HAP-1 (cell line): Measurements from ENCODE around the gene RNMT.

Experiments used
- DNase-seq, 2 experiments: peaks; one replicate each; pipeline ENCODE4 v3.0.0-alpha.2; 2016 to 2020; ENCODE audit warnings: low spot score in 2 of 2
- H3K27me3 ChIP-seq: fragments of 250-450 bp; sonication (Bioruptor Pico); 2 replicates; pipeline ENCODE4 v1.5.1; 2020; ENCODE audit warnings: low read depth, mild to moderate bottlenecking, moderate library complexity
- H3K36me3 ChIP-seq: fragments of 250-450 bp; sonication (Bioruptor Pico); replicated peaks from 2 replicates; pipeline ENCODE4 v1.5.1; 2020; ENCODE audit warnings: mild to moderate bottlenecking
- H3K4me1 ChIP-seq: fragments of 250-450 bp; sonication (Bioruptor Pico); 2 replicates; pipeline ENCODE4 v1.5.1; 2020; ENCODE audit warnings: mild to moderate bottlenecking
- H3K4me3 ChIP-seq: fragments of 250-450 bp; sonication (Bioruptor Pico); 2 replicates; pipeline ENCODE4 v1.5.1; 2020; ENCODE audit warnings: mild to moderate bottlenecking, moderate library complexity
- H3K9me3 ChIP-seq: fragments of 250-450 bp; sonication (Bioruptor Pico); 2 replicates; pipeline ENCODE4 v1.5.1; 2020; ENCODE audit warnings: mild to moderate bottlenecking, moderate library complexity
- in situ Hi-C: fragments of 300-500 bp; cut with MboI; formaldehyde crosslinking; loops from 3 replicates; pipeline ENCODE4 v1.14.3; 2020; ENCODE audit warnings: low sequenced_read_pairs, inconsistent platforms, mixed read lengths

The RNMT gene

DNA sequence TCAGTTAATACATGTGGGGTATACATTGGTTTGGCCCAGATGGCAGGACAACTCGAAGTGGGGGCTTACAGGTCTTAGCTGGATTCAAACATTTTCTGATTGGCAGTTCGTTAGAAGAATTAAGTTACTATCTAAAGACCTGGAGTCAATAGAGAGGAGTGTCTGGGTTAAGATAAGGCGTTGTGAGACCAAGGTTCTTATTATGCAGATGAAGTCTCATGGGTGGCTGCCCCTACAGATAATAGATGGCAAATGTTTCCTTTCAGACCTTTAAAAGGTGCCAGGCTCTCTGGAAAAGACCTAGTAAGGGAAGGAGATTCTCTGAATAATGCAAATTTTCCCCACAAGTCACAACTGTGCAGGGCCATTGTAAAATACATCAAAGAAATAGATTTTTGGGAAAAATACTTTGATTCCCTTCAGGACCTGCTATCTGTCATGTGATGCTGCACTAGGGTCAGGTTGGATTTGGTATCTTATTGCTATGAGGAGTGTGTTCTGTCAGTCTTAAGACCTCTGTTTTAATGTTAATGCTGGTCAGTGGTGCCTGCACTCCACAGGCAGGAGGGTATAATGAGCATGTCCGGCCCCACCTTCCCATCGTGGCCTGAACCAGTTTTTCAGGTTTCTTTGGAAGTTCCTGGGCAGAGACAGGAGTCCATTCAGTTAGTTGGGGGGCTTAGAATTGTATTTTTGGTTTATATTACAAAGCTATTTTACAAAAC is 83.2 kb downstream of the RNMT start:
- Histone ChIP-seq H3K9me3 (no peaks in the 10 kb centered on the region), H3K4me3 (no peak overlapping the region), H3K27me3 (no peaks in the 10 kb centered on the region), H3K4me1 (peaks cover 2% of the 10 kb centered on the region; the same call in 1 of the 2 replicates), H3K36me3 (no peaks in the 10 kb centered on the region)
- in situ Hi-C loops, result no loop called here
- DNase-seq, result peak in 1 of 2 experiments; percentile 16

DNA sequence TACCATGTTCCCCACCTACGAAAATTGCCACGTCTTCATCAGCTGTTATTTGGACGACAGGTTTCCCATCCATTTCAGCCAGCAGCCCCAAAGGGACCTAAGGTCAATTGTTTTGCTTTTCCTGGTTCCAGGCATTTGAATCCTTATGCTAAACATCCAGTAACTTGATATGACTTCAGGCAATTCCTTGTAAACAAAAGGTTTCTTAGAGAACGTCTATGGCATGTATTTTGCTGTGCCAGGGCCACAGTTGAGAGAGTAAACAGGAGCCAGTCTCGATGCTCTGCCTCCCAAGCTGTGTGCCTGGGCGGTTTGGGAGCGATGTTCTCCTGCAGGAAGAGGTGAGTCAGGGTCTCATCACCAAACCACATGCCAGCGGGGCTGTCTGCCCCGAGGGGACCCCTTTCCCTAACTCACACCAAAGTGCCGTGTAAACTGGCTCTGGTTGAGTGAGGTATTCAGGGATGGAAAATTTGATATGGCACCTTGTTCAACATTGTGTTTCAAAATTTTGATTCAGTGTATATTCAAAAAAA is 84.5 kb downstream of the RNMT start:
- Histone ChIP-seq H3K27me3 (no peaks in the 10 kb centered on the region), H3K4me1 (peaks cover 2% of the 10 kb centered on the region; the same call in 1 of the 2 replicates), H3K36me3 (no peaks in the 10 kb centered on the region), H3K9me3 (no peaks in the 10 kb centered on the region), H3K4me3 (no peak overlapping the region)
- in situ Hi-C loops, result no loop called here
- DNase-seq, result no peak

DNA sequence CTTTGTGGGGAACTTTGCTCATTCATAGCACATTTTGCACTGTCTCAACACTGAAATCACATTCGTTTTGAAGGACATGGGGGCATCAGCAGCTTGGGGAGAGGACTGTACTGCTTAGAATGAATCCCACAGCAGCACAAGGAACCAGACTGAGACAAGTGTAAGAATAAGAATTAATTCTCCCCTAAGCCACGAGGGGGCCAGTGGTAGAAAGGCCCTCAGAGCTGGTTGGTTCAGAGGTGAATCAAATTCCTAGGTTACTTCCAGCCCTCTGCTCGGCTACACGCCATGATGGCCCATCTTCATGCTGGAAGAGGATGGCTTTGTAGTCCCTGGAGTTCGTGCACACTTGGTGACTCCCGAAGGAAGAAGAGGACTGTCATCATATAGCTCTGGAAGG is 85.5 kb downstream of the RNMT start:
- H3K36me3 ChIP-seq, result no peaks in the 10 kb centered on the region
- no peak overlapping the region for H3K4me3 ChIP-seq
- H3K27me3 ChIP-seq, result no peaks in the 10 kb centered on the region
- DNase-seq, result peak; percentile 17 to 25
- peaks cover 2% of the 10 kb centered on the region; the same call in 1 of the 2 replicates for H3K4me1 ChIP-seq
- no peaks in the 10 kb centered on the region for H3K9me3 ChIP-seq
- in situ Hi-C loops, result no loop called here

DNA sequence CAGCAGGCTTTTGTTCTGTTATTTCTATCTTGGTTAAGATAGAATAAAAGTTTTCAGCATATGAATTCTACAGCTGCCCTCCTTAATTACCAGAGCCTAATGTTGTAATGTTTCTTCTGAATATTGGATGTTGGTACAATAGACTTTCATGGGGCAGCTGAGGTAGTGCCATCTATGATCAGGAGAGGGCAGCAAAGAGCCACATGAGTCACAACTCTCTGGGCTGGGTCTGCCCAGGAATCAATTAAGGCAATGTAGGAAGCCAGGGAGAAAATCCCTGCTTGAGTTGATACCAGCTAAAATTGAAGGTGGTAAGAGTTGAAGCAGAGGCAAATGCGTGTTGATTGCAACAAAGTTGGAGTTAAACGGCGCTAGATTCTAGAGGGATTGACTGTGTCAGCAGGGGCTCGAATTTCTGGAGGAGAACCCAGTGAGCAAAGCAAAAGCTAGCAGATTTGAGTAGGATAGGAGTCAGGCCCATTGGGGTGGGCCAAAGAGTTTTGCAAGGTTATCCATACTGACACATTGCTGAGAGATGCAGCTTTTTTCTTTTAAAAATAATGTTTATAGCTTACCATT is 86.9 kb downstream of the RNMT start:
- no peak overlapping the region for H3K4me3 ChIP-seq

More for the DNA sequence above, 86.9 kb downstream of the RNMT start:
- DNase-seq, result peak; percentile 64 to 80
- Histone ChIP-seq H3K27me3 (no peaks in the 10 kb centered on the region), H3K4me1 (peaks cover 2% of the 10 kb centered on the region; the same call in 1 of the 2 replicates), H3K36me3 (no peaks in the 10 kb centered on the region), H3K9me3 (no peaks in the 10 kb centered on the region)
- in situ Hi-C loops, result no loop called here
